ENCODE results near the gene NTM.
"Not testable (repeated sequence)": the region's sequence is repeated elsewhere in the genome, so short reads cannot be mapped to it uniquely, and the experiment has no call there.

NTM gene

GRCh38 chr11:131674051-131674755 lies 303.8 kb downstream of the NTM start:
- DNase-seq: peak; percentile 57

GRCh38 chr11:131675121-131675888 lies 304.9 kb downstream of the NTM start:
- no peak for DNase-seq

- no peak for DNase-seq
These were observed 307.5 kb downstream of the NTM start for GRCh38 chr11:131677828-131678470.

- DNase-seq: no peak
These were observed 308.4 kb downstream of the NTM start for GRCh38 chr11:131678658-131679340.

GRCh38 chr11:131680448-131680847 lies 310.0 kb downstream of the NTM start:
- not testable (repeated sequence) for DNase-seq

- DNase-seq: no peak
These were observed 311.5 kb downstream of the NTM start for GRCh38 chr11:131681920-131682319.

GRCh38 chr11:131682373-131683015 lies 312.1 kb downstream of the NTM start:
- no peak for DNase-seq

GRCh38 chr11:131683131-131683530 lies 312.7 kb downstream of the NTM start:
- no peak for DNase-seq

- no peak for DNase-seq
These were observed 313.3 kb downstream of the NTM start for GRCh38 chr11:131683666-131684065.

- no peak for DNase-seq
These were observed 314.0 kb downstream of the NTM start for GRCh38 chr11:131684111-131685060.

GRCh38 chr11:131685206-131685605 lies 314.8 kb downstream of the NTM start:
- no peak for DNase-seq

- no peak for DNase-seq
These were observed 315.5 kb downstream of the NTM start for GRCh38 chr11:131685906-131686305.

- no peak for DNase-seq
These were observed 316.4 kb downstream of the NTM start for GRCh38 chr11:131686836-131687235.

- no peak for DNase-seq
These were observed 317.1 kb downstream of the NTM start for GRCh38 chr11:131687291-131688047.

GRCh38 chr11:131688048-131688693 lies 317.8 kb downstream of the NTM start:
- peak; percentile 21 for DNase-seq

- DNase-seq: no peak
These were observed 318.9 kb downstream of the NTM start for GRCh38 chr11:131689049-131689925.

GRCh38 chr11:131690362-131690761 lies 319.9 kb downstream of the NTM start:
- DNase-seq: no peak

- DNase-seq: no peak
These were observed 320.4 kb downstream of the NTM start for GRCh38 chr11:131690776-131691175.

All from NCI-H510A treated with DMSO at 0.1 percent for 48 hours (cell line).